GM18951 (cell line): ENCODE measurements around the gene TMEM247.

Source experiments
- POLR2A ChIP-seq: IDR thresholded peaks from 4 replicates; pipeline ENCODE4 v1.6.1; 2011; ENCODE audit warnings: mild to moderate bottlenecking; ENCODE audit not compliant: insufficient read length, insufficient read depth; ENCODE audit errors: extremely low read depth
- in situ Hi-C: fragments of 300-500 bp; cut with MboI; formaldehyde crosslinking; loops from one replicate; pipeline ENCODE4 v1.12.0; 2022; ENCODE audit warnings: low sequenced_read_pairs, mixed read lengths, inconsistent platforms; ENCODE audit not compliant: unreplicated experiment

TMEM247 gene

DNA sequence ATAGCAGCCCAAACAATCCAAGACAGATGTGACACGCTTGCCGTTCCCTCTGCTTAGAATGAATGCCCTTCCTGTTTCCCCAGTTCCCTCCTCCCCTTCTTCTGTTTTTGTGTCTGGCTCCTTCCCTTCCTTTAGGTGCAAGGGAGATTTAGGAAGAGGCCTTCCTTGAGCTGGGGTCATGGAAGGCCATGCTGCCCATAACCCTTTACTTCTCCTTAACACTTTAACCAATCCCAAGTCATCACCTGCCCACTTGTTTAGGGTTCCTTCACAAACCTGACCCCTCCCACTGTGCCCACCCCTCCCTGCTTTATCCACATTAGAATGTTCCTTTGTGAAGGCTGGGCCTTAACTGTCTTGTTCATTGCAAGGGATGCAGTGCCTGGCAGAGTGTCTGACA, 24.9 kb downstream of the TMEM247 start:
- no peak for TF ChIP-seq POLR2A
- in situ Hi-C loops: no loop called here

DNA sequence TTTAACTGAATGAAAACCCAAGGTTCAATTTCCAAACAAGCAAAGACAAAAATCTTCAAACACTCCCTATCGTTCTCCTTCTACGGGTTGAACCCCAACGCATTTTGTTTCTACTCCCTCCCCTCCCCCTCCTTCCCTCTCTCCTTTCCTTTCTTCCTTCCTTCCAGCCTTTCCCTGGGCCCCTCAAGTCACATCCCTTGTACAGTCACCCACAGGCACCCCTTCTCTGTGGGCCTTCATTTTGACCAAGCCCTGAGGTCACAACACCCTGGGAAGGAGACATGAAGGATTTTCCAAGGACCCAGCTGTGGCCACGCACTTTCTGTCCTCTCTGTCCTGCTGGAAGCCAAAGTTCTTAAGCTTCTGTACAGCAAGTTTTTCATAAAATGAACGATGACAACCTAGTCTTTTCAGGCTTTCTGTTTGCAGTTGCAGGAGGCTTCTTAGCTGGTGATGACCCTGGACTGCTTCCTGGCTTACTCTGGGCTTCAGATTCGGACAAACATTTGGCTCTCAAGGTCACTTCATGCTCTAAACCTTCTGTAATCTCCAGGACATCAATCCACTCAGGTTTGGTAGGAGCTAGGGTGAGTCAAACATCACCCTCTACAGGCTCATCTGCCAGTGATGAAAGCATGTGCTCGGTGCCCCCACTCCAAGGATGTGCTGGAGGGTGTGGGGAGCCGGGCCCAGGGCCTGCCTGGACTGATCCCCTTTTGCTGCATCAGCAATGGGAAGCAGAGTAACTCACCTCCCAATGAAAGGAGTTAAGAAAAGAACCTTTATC, 25.5 kb downstream of the TMEM247 start:
- in situ Hi-C loops: no loop called here
- TF ChIP-seq POLR2A: no peak

DNA sequence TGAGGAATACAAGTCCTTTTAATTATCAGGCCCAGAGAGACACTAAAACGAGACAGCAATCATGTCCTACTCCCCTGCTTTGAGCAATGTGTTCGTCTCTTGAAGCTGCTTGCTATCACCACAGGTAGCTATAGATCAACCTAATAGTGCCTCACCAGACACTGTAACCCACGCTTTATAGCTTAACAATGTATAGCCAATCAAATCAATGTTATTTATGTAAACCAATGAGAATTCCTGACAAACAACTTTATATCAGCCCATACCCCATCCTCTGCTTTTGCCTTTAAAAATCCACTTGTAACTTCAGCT, 26.1 kb downstream of the TMEM247 start:
- TF ChIP-seq POLR2A: no peak
- in situ Hi-C loops: no loop called here

DNA sequence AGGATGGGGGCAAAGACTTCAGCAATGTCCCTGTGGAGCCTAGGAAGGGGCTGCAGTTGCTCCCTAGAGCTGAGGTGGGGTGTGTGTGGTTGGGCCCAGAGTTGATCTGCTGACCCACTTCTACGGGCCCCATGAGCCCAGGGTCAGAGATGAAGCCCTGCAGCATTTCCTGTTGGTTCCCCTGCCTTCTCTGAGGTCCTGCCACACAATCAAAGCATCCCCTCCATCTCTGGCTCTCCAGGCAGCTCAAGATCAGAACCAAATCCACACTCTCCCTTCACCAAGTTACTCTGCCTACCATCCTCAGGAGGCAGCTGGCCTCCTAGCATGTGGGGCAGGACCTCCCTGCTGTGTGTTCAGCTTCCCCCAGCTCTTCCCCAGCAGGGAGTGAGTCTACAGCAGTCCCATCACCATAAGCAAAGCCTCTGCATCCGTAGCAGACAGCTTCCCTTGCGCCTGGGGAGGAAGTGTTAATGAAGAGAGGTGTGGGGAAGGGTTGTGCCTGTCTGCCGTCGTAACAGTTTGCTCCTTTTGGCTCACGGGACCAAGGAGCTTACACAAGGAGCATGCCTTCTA, 26.9 kb downstream of the TMEM247 start:
- in situ Hi-C loops: no loop called here
- TF ChIP-seq POLR2A: no peak

DNA sequence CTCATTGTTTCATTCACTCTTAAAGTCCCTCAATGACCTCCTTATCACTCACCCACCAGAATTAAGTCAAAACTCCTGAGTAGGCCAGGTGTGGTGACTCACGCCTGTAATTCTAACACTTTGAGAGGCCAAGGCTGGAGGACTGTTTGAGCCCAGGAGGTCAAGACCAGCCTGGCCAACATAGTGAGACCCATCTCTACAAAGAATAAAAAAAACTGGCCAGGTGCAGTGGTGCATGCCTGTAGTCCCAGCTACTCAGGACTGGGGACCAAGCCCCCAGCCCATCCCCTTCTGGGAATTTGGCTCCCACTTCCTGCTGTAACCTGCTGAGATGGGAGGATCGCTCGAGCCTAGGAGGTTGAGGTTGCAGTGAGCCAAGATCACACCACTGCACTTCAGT, 28.9 kb downstream of the TMEM247 start:
- TF ChIP-seq POLR2A: no peak
- in situ Hi-C loops: no loop called here

DNA sequence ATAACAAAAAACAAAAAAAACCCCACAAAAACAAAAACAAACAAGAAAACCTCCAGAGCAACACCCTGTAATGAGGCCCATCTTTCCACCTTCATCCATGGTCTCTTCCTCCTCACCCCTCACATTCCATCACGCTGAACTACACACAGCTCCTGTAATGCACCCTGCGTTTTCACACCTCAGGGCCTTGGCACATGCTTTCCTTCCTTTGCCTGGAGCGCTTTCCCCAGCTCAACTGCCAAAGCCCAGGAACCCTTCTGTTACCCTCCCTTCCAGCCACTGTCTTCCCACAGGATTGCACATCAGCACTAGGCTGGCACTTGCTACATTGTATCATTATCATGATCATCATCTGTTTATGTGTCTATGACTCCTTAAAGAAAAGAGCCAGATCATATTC, 29.4 kb downstream of the TMEM247 start:
- no peak for TF ChIP-seq POLR2A
- in situ Hi-C loops: no loop called here

DNA sequence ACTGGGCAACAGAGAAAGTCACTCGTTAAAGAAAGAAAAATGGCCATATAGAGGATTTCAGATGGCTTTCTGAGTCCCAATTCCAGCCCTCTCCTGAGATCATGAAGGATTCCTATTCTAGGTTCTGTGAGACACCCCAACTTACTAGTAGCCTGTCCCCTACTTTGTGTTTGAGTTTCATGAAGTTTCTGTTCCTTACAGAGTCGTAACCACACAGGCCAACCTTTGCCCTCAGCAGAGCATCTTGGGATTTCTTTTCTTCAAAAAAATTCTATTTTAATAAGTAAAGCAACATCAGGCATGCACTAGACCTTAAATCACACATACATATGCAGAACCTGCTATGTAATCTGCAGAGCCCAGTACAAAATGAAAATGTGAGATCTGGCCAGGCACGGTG, 30.4 kb downstream of the TMEM247 start:
- TF ChIP-seq POLR2A: no peak

DNA sequence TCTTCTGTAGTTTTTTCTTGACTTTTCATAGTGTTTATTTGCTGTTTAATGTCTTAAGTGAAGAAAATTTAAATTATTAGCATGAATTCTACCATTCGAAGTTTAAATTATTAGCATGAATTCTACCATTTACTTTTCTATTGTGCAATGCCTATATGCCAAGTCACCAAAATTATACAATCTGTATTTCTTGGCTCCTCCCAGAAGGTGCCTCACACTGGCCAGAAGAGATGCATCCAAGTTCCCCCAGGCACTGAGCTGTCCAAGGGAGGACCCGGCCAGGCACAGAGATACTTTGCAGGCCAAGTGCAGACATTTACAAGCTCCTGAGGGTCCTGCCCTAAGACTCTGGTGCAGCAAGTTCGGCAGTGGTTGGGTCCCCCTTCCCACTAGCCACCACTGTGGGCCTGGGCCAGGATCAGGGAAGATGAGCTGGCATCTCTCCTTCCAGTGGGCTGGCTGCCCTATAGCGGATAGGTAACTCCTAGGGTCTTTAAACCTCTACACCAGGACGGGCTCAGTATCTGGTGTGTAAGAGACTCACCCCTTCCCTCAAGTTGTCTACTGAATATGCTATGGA, 31.3 kb downstream of the TMEM247 start:
- in situ Hi-C loops: no loop called here
- no peak for TF ChIP-seq POLR2A

More for the DNA sequence above, 30.4 kb downstream of the TMEM247 start:
- in situ Hi-C loops: no loop called here

DNA sequence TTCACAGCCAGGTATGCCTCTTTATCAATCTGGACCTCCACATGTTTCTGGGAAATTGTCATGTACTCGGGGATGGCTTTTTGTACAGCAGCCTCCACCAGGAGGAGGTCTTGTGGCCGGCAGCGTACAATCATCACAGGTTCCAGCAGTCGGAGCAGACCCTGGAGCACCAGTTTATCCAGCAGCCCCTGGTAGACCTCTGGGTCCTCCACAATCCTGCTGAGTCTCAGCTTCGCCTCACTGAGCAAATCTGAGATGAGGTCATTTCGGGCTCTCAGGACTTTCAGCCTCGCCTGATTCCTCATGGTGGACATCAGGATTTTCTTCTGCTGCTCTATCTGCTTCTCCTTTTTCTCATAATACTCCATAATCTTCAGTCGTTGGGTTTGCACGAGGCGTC, 32.8 kb downstream of the TMEM247 start:
- no peak for TF ChIP-seq POLR2A
- in situ Hi-C loops: no loop called here

DNA sequence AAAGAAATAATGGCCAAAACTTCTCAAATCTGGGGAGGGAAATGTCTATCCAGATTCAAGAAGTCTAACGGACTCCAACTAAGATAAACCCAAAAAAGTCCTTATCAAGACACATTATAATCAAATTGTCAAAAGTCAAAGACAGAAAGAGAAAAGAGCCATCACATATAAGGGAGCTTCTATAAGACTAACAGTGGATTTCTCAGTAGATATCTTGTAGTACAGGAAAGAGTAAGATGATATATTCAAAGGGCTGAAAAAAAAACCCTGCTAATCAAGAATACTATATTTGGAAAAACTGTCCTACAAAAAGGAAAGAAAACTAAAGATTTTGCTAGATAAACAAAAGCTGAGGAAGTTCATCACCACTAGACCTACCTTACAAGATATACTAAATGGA, 35.4 kb downstream of the TMEM247 start:
- TF ChIP-seq POLR2A: no peak
- in situ Hi-C loops: no loop called here

DNA sequence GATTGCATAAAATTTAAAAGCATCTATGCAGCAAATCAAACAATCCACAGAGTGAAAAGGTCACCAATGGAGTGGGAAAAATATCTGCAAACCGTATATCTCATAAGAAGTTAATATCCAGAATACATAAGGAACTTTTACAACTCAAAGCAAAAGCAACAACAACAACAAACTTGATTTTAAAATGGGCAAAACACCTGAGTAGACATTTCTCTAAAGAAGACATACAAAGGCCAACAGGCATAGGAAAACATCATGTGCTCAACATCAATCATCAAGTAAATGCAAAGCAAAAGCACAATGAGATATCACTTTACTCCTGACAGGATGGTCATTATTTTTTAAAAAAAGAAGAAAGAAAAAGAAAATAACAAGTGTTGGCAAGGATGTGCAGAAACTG, 38.1 kb downstream of the TMEM247 start:
- TF ChIP-seq POLR2A: no peak
- in situ Hi-C loops: no loop called here

DNA sequence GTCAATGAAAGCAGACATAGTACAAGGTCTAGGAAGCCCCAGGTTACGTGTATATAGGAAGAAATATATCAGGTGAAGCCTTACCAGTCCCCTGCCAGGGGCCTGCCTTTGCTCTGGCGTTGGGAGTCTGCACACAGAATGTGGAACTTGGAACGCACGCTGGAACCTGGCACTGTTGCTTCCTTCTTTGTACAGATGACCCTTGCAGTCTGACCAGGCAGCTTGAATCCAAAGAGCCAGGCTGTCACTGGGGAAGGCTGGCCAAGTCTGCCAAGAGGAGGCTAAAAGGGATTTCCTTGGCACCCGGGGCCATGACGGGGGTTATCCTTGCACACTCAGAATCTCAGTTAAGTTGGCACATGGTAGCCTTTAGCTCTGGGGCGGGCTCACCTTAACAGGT, 39.5 kb downstream of the TMEM247 start:
- in situ Hi-C loops: no loop called here
- TF ChIP-seq POLR2A: no peak

DNA sequence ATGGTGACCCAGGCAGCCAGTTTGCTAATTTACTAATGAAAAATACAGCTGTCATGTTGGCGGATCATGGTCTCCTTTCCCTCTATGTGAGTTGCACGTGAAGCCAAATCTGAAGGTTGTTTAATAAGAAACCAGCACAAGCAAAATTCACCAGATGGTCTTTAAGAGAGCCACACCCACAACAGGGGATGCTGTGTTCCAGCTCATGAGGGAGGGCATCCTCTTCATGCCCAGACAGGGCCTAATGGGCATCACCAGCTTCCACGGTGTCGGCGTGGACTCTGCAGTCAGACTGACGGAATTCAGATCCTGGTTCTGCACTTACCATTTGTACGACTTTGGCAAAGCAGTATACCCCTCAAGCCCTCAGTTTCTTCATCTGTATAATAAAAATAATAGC, 39.9 kb downstream of the TMEM247 start:
- in situ Hi-C loops: no loop called here
- TF ChIP-seq POLR2A: no peak

DNA sequence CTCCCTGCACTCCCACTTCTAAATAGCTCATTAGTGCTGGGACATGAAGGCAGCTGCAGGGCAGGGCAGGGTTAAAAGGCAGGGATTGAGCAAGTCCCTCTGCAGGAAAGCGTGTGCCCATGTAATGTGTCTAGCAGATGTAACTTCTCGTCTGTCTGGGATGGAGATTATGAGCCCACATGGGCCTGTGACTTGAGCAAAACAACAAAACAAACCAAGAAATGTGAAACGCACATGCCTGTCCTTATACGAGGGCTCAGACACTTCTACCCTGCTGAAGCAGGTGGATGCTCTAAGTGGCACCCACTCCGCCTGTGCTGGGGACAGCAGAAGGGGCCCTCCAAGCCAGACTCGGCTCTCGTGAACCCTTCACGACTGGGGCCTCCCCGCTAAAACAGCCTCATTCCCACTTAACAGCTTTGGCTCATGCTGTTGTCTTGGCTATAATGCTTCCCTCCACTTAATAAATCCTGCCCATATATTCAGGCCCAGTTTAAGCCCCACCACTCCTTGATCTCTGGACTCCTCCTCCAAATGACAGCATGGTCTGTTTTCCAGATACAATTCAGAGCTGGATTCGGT, 40.9 kb downstream of the TMEM247 start:
- no peak for TF ChIP-seq POLR2A

More for the DNA sequence above, 40.9 kb downstream of the TMEM247 start:
- in situ Hi-C loops: no loop called here
